ENCODE results near the gene CFLAR. TPM values are rescaled to one million over a fixed set of nuclear protein-coding genes. Genes with fewer than 3 reads are reported as not detected.

The CFLAR gene
- total and polyA plus RNA-seq, 2 of the 13 experiments (the other 11 are each of a cell fraction or from before 2014, with no cell fraction given): 43.8 to 92.1 TPM

GRCh38 chr2:201182650-201183364 is 66.8 kb downstream of the CFLAR start, which contains the start of gene CASP10 (continued):
- TF ChIP-seq HDAC2 (CRISPR knock-in tag; IDR thresholded peaks at IDR 0.05) (peak; percentile 77; the same call in 1 of the 2 replicates), ELF3 (CRISPR knock-in tag; IDR thresholded peaks at IDR 0.05) (peak; percentile 95), ZNF33A (CRISPR knock-in tag; IDR thresholded peaks at IDR 0.05; ENCODE audit: borderline replicate concordance) (peak; percentile 94; the same call in 1 of the 2 replicates), YY1 (IDR thresholded peaks at IDR 0.05; ENCODE audit: insufficient read depth, insufficient replicate concordance, low read depth, low read length) (peak; percentile 57), TAF1 (CRISPR knock-in tag; IDR thresholded peaks at IDR 0.05) (peak; percentile 65; the same call in 1 of the 2 replicates), ZNF816 (CRISPR knock-in tag; IDR thresholded peaks at IDR 0.05; ENCODE audit: borderline replicate concordance) (peak; percentile 67; the same call in 1 of the 2 replicates), TRAFD1 (CRISPR knock-in tag; IDR thresholded peaks at IDR 0.05; ENCODE audit: borderline replicate concordance) (no peak), WIZ (CRISPR knock-in tag; IDR thresholded peaks at IDR 0.05) (0 out of 2 replicates have a peak, but pooled peaks have one; percentile 16), ZMYM3 (CRISPR knock-in tag; IDR thresholded peaks at IDR 0.05) (peak; percentile 89), ZNF747 (CRISPR knock-in tag; IDR thresholded peaks at IDR 0.05; ENCODE audit: borderline replicate concordance) (peak; percentile 54; the same call in 1 of the 2 replicates), KDM5B (CRISPR knock-in tag; IDR thresholded peaks at IDR 0.05; ENCODE audit: borderline replicate concordance) (no peak), ZNF205 (CRISPR knock-in tag; IDR thresholded peaks at IDR 0.05) (peak; percentile 63; the same call in 1 of the 2 replicates), TBX2 (CRISPR knock-in tag; IDR thresholded peaks at IDR 0.05; ENCODE audit: borderline replicate concordance) (peak; percentile 57), ZNF501 (CRISPR knock-in tag; IDR thresholded peaks at IDR 0.05) (peak; percentile 82), RARG (CRISPR knock-in tag; IDR thresholded peaks at IDR 0.05; ENCODE audit: low read depth) (no peak), SALL2 (CRISPR knock-in tag; IDR thresholded peaks at IDR 0.05) (peak; percentile 67), TSC22D2 (CRISPR knock-in tag; IDR thresholded peaks at IDR 0.05; ENCODE audit: borderline replicate concordance) (peak; percentile 23; the same call in 1 of the 2 replicates), NCOA5 (CRISPR knock-in tag; IDR thresholded peaks at IDR 0.05) (no peak), ERF (CRISPR knock-in tag; IDR thresholded peaks at IDR 0.05) (peak; percentile 84), ZNF652 (CRISPR knock-in tag; IDR thresholded peaks at IDR 0.05; ENCODE audit: borderline replicate concordance, low read depth) (peak; percentile 98), ARNT2 (CRISPR knock-in tag; IDR thresholded peaks at IDR 0.05; ENCODE audit: low read depth) (peak; percentile 51), THAP11 (CRISPR knock-in tag; IDR thresholded peaks at IDR 0.05) (peak; percentile 81), ZIK1 (CRISPR knock-in tag; IDR thresholded peaks at IDR 0.05; ENCODE audit: borderline replicate concordance, low read depth) (peak; percentile 39; the same call in 1 of the 2 replicates), NONO (IDR thresholded peaks at IDR 0.05) (no peak), NONO (CRISPR knock-in tag; conservative IDR thresholded peaks at IDR 0.05) (peak; percentile 67; the same call in 1 of the 2 replicates), SAP130 (CRISPR knock-in tag; IDR thresholded peaks at IDR 0.05; ENCODE audit: low read depth) (peak; percentile 95)
- TF ChIP-seq, protein P1, sequence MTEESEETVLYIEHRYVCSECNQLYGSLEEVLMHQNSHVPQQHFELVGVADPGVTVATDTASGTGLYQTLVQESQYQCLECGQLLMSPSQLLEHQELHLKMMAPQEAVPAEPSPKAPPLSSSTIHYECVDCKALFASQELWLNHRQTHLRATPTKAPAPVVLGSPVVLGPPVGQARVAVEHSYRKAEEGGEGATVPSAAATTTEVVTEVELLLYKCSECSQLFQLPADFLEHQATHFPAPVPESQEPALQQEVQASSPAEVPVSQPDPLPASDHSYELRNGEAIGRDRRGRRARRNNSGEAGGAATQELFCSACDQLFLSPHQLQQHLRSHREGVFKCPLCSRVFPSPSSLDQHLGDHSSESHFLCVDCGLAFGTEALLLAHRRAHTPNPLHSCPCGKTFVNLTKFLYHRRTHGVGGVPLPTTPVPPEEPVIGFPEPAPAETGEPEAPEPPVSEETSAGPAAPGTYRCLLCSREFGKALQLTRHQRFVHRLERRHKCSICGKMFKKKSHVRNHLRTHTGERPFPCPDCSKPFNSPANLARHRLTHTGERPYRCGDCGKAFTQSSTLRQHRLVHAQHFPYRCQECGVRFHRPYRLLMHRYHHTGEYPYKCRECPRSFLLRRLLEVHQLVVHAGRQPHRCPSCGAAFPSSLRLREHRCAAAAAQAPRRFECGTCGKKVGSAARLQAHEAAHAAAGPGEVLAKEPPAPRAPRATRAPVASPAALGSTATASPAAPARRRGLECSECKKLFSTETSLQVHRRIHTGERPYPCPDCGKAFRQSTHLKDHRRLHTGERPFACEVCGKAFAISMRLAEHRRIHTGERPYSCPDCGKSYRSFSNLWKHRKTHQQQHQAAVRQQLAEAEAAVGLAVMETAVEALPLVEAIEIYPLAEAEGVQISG (CRISPR knock-in tag; IDR thresholded peaks at IDR 0.05): peak; percentile 47
